HG03469 (cell line): Measurements from ENCODE around the gene CCDC33.

Source experiments
- ATAC-seq: cut with Tn5 transposase; IDR thresholded peaks from one replicate; pipeline ENCODE4 v1.9.1; 2021; ENCODE audit warnings: mild to moderate bottlenecking, moderate library complexity, moderate number of reproducible peaks; ENCODE audit not compliant: unreplicated experiment

Gene CCDC33

DNA sequence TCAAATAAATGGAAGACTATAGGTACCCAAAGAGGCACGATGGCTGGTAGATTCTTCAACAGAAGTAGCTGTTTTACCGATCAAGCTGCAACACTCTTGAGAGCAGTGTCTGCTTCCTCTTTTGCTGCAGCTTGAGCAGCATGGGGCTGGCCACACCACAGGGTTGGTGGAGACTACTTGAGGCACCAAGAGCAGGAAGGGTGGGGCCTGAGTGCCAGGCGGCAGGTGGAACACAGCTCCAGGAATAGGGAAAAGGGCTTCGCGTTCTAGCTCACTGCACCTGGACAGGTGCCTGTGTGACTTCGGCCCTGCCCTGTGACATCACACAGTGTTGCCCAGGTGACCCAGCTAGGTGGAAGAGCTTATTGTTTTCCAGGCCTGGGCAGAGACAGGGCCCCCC is at the start of gene CCDC33:
Gene CCDC33 (plus strand): TSS at position 365 of the 400 bp plus-strand sequence. CDS start 394 bp downstream, outside the sequence.
- ATAC-seq = no peak

GRCh38 chr15:74188216-74188615 is 47.9 kb upstream of the CCDC33 start:
- no peak for ATAC-seq

- no peak for ATAC-seq
Observed at GRCh38 chr15:74191798-74192197, 44.3 kb upstream of the CCDC33 start.

- no peak for ATAC-seq
Observed at GRCh38 chr15:74192751-74193150, 43.4 kb upstream of the CCDC33 start.

DNA sequence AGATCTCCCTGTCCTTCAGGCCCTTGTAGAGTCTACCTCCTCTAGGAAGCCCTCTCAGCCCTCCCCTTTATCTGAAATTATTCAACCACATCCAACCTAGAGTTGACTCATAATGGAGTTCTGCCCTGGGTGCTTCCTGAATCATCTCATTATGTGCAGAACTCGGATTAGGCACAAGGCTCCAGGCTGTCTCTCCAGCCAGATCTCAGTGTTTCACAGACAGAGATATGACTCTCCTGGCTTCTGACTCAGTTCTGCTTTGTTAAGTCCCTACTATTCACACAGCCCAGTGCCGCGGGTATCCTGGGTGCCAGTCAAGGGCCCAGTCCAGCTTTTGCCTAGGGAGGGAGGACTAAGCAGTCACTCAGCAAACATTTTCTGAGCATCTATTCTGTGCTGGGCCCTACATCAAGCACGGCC is 42.8 kb upstream of the CCDC33 start:
- ATAC-seq = no peak

DNA sequence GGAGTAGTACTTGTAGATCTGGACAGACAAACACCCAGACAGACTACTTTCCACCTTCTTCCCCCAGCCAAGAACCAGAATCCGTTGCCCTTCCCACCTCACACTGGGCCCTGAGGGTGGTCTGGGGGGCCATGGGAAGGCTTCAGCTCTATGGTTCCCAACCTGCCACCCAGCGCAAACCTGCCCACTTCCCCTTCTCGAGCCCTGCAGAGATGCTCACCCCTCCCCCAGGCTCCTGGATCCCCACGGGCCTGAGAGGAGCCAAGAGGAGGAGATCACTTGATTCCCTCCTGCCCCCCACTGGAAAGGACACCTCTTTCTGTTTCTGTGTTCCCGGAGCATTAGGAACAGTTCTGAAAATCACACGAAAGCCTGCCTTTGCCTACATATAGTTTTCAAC is 42.2 kb upstream of the CCDC33 start:
- ATAC-seq = no peak

GRCh38 chr15:74194572-74195559 is 41.3 kb upstream of the CCDC33 start:
- ATAC-seq = no peak

- no peak for ATAC-seq
Observed at GRCh38 chr15:74196175-74196574, 40.0 kb upstream of the CCDC33 start.

GRCh38 chr15:74197176-74197965 is 38.8 kb upstream of the CCDC33 start:
- no peak for ATAC-seq

- ATAC-seq = no peak
Observed at GRCh38 chr15:74199297-74199652, 36.9 kb upstream of the CCDC33 start.

DNA sequence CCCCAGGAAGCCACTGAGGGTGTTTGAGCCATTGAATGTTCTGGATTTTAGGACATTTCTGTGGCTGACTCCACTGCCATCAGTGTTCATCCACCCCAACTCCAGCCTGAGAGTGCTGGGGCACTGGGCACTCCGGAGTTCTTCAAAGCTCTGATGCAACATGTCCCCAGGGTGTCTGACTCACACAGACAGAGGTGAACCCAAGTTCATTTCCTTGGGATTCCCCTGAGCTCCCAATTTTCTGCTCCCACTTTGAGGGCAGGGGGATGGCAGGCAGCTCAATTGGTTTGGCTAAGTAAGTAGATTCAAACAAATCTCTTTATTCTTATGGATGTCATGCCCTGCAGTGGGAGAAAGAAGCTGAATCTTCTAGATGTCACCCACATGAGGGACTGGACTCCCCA is 35.7 kb upstream of the CCDC33 start:
- no peak for ATAC-seq

- ATAC-seq = no peak
Observed at GRCh38 chr15:74200871-74201419, 35.2 kb upstream of the CCDC33 start.

DNA sequence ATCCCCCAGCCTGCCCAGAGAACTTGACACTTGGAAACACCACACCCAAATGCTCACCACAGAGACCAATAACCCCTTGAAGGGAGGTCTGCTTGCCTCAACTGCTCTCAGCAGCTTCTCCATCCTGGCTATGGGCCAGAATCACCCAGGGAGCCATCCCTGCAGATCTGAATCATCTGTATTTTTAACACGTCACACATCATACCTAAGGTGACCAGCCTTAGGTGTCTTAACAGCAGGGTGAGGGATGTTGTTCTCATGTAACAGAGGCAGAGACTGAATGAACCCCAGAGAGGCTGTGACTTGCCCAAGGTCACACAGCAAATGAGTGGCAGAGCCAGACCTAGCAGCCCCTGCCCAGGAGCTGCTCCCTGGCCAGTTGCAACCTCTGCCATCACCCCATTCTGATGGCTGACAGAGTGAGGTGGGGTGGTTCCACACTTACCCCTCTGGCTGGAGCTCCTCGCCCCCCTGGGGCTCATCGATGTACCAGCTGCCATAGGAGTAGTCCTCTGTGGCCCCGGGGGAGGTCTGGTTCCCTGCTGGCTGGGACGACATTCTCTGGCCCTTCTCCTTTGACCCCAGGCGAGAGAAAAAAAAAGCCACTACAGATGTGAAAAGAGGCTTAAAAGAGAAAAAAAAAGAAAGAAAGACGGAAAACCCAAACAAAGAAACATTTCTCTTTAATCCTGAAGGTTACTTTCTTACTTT is 34.3 kb upstream of the CCDC33 start:
- ATAC-seq = no peak

GRCh38 chr15:74202452-74203401 is 33.4 kb upstream of the CCDC33 start, which contains the start of gene STRA6:
STRA6 (minus strand) TSS chr15:74202787; CDS start chr15:74202267, 520 bp downstream.
- ATAC-seq = no peak

GRCh38 chr15:74203914-74204431 is 32.2 kb upstream of the CCDC33 start:
- no peak for ATAC-seq

GRCh38 chr15:74205582-74205947 is 30.6 kb upstream of the CCDC33 start:
- no peak for ATAC-seq

GRCh38 chr15:74206801-74207281 is 29.3 kb upstream of the CCDC33 start:
- no peak for ATAC-seq

GRCh38 chr15:74207652-74208440 is 28.3 kb upstream of the CCDC33 start:
- no peak for ATAC-seq
